Kidney tubule cell (primary cell): ENCODE measurements around the gene PPP1R1C.

Experiments used
- DNase-seq: peaks from one replicate; pipeline ENCODE4 v3.0.0-alpha.2; 2018; ENCODE audit warnings: low spot score

PPP1R1C gene

GRCh38 chr2:182113334-182113733 lies 127.7 kb downstream of the PPP1R1C start:
- DNase-seq: no peak

- DNase-seq: peak; percentile 58
These were observed 129.6 kb downstream of the PPP1R1C start for GRCh38 chr2:182115258-182115657.

GRCh38 chr2:182116774-182117173 lies 131.1 kb downstream of the PPP1R1C start:
- DNase-seq: no peak

- peak; percentile 83 for DNase-seq
These were observed 131.5 kb downstream of the PPP1R1C start for GRCh38 chr2:182117196-182117595.

GRCh38 chr2:182128821-182129707 lies 143.4 kb downstream of the PPP1R1C start:
- no peak for DNase-seq

GRCh38 chr2:182132605-182133004 lies 147.0 kb downstream of the PPP1R1C start:
- DNase-seq: no peak

GRCh38 chr2:182133195-182133891 lies 147.7 kb downstream of the PPP1R1C start:
- peak; percentile 40 for DNase-seq

GRCh38 chr2:182134201-182134600 lies 148.5 kb downstream of the PPP1R1C start:
- DNase-seq: no peak

GRCh38 chr2:182142062-182142461 lies 156.4 kb downstream of the PPP1R1C start:
- no peak for DNase-seq

- no peak for DNase-seq
These were observed 158.6 kb downstream of the PPP1R1C start for GRCh38 chr2:182144041-182144775.

- DNase-seq: no peak
These were observed 159.1 kb downstream of the PPP1R1C start for GRCh38 chr2:182144776-182145165.

- DNase-seq: peak; percentile 20
These were observed 162.7 kb downstream of the PPP1R1C start for GRCh38 chr2:182148344-182148743.

- DNase-seq: no peak
These were observed 178.2 kb downstream of the PPP1R1C start for GRCh38 chr2:182163878-182164277.

GRCh38 chr2:182164686-182165085 lies 179.0 kb downstream of the PPP1R1C start:
- no peak for DNase-seq

GRCh38 chr2:182165202-182165601 lies 179.5 kb downstream of the PPP1R1C start:
- no peak for DNase-seq

- no peak for DNase-seq
These were observed 180.8 kb downstream of the PPP1R1C start for GRCh38 chr2:182166406-182166805.

GRCh38 chr2:182166841-182167240 lies 181.2 kb downstream of the PPP1R1C start:
- DNase-seq: no peak
